ENCODE data around the gene NPAS2. TPM values are rescaled to one million over a fixed set of nuclear protein-coding genes. Genes with fewer than 3 reads are reported as not detected.

Gene NPAS2
- total RNA-seq = 10 to 100 TPM in 3 of 8 experiments, 1 to 10 TPM in 5; 1.6 to 35.0 (median 6.4) TPM

GRCh38 chr2:100819370-100820272, at the start of gene NPAS2:
TSS of gene NPAS2 (plus strand) at chr2:100820139. CDS start at chr2:100904755, 84,616 bp downstream.
- ATAC-seq (replicated peaks in 6 of 8) = peak; percentile 10 to 74 (median 64)
- H3K4me3 ChIP-seq = peak within 1 kb of the TSS; percentile 89 to 100 (median 94)
- no peak within 1 kb of the TSS for H3K27ac ChIP-seq
- H3K4me1 ChIP-seq (replicated peaks in 1 of 2) = no peaks in the 10 kb centered on the region
- WGBS, 10 experiments = 0% methylated on average over 2 of the region's 91 CpGs; no CpG with 5 or more reads in 9 of the 10 experiments
- in situ Hi-C loops (cut with MboI; ENCODE audit: low pct_unique_long_range_greater_than_20kb in 2 of 9, low sequenced_read_pairs in 9 of 9, unreplicated experiment in 9 of 9) = no loop called here

- Histone ChIP-seq H3K27ac (no peak overlapping the region), H3K4me3 (no peak overlapping the region), H3K4me1 (replicated peaks in 1 of 2) (peaks cover 14 to 26% of the 10 kb centered on the region in 2 donors)
- 78 to 100% (median 86%) methylated on average over 1 to 4 of the region's 4 CpGs; no CpG with 5 or more reads in 2 of the 10 experiments for WGBS, 10 experiments
- in situ Hi-C loops (cut with MboI; ENCODE audit: low pct_unique_long_range_greater_than_20kb in 2 of 9, low sequenced_read_pairs in 9 of 9, unreplicated experiment in 9 of 9) = no loop called here
- ATAC-seq (replicated peaks in 6 of 8) = no peak
Measured at GRCh38 chr2:100771125-100771524, 48.8 kb upstream of the NPAS2 start.

GRCh38 chr2:100773538-100773937, 46.4 kb upstream of the NPAS2 start:
- peaks cover 4 to 7% of the 10 kb centered on the region in 2 donors for H3K4me1 ChIP-seq (replicated peaks in 1 of 2)
- in situ Hi-C loops (cut with MboI; ENCODE audit: low pct_unique_long_range_greater_than_20kb in 2 of 9, low sequenced_read_pairs in 9 of 9, unreplicated experiment in 9 of 9) = no loop called here
- no peak overlapping the region for H3K27ac ChIP-seq
- WGBS, 10 experiments = 33 to 81% (median 65%) methylated on average over 1 to 4 of the region's 4 CpGs; no CpG with 5 or more reads in 3 of the 10 experiments
- no peak for ATAC-seq (replicated peaks in 6 of 8)
- H3K4me3 ChIP-seq = no peak overlapping the region

- no peak for ATAC-seq (replicated peaks in 6 of 8)
- no peak overlapping the region for H3K4me3 ChIP-seq
- H3K4me1 ChIP-seq (replicated peaks in 1 of 2) = peaks cover 2% of the 10 kb centered on the region in 2 donors
- in situ Hi-C loops (cut with MboI; ENCODE audit: low pct_unique_long_range_greater_than_20kb in 2 of 9, low sequenced_read_pairs in 9 of 9, unreplicated experiment in 9 of 9) = no loop called here
- H3K27ac ChIP-seq = no peak overlapping the region
Measured at GRCh38 chr2:100776445-100776844, 43.5 kb upstream of the NPAS2 start.

- in situ Hi-C loops (cut with MboI; ENCODE audit: low pct_unique_long_range_greater_than_20kb in 2 of 9, low sequenced_read_pairs in 9 of 9, unreplicated experiment in 9 of 9) = no loop called here
- H3K4me1 ChIP-seq (replicated peaks in 1 of 2) = peaks cover 0 to 11% of the 10 kb centered on the region in 2 donors
- H3K27ac ChIP-seq = no peak overlapping the region
- H3K4me3 ChIP-seq = no peak overlapping the region
- WGBS, 10 experiments = 45 to 88% (median 79%) methylated on average over 1 to 8 of the region's 12 CpGs; no CpG with 5 or more reads in 1 of the 10 experiments
- ATAC-seq (replicated peaks in 6 of 8) = no peak
Measured at GRCh38 chr2:100778637-100779450, 41.1 kb upstream of the NPAS2 start.

- H3K4me3 ChIP-seq = no peak overlapping the region
- in situ Hi-C loops (cut with MboI; ENCODE audit: low pct_unique_long_range_greater_than_20kb in 2 of 9, low sequenced_read_pairs in 9 of 9, unreplicated experiment in 9 of 9) = no loop called here
- peaks cover 0 to 9% of the 10 kb centered on the region in 2 donors for H3K4me1 ChIP-seq (replicated peaks in 1 of 2)
- 80 to 100% (median 93%) methylated on average over 1 to 2 of the region's 3 CpGs; no CpG with 5 or more reads in 3 of the 10 experiments for WGBS, 10 experiments
- ATAC-seq (replicated peaks in 6 of 8) = no peak
- no peak overlapping the region for H3K27ac ChIP-seq
Measured at GRCh38 chr2:100779908-100780202, 40.1 kb upstream of the NPAS2 start.

GRCh38 chr2:100780203-100781008, 39.5 kb upstream of the NPAS2 start:
- ATAC-seq (replicated peaks in 6 of 8) = no peak
- peaks cover 0 to 9% of the 10 kb centered on the region in 2 donors for H3K4me1 ChIP-seq (replicated peaks in 1 of 2)
- H3K4me3 ChIP-seq = no peak overlapping the region
- WGBS, 10 experiments = 40 to 100% (median 87%) methylated on average over 1 to 7 of the region's 8 CpGs; no CpG with 5 or more reads in 1 of the 10 experiments
- in situ Hi-C loops (cut with MboI; ENCODE audit: low pct_unique_long_range_greater_than_20kb in 2 of 9, low sequenced_read_pairs in 9 of 9, unreplicated experiment in 9 of 9) = no loop called here
- no peak overlapping the region for H3K27ac ChIP-seq

GRCh38 chr2:100781009-100781325, 39.0 kb upstream of the NPAS2 start:
- no peak overlapping the region for H3K27ac ChIP-seq
- 67 to 100% (median 100%) methylated on average over 1 of the region's 1 CpG; no CpG with 5 or more reads in 1 of the 10 experiments for WGBS, 10 experiments
- H3K4me3 ChIP-seq = no peak overlapping the region
- in situ Hi-C loops (cut with MboI; ENCODE audit: low pct_unique_long_range_greater_than_20kb in 2 of 9, low sequenced_read_pairs in 9 of 9, unreplicated experiment in 9 of 9) = no loop called here
- no peak for ATAC-seq (replicated peaks in 6 of 8)
- H3K4me1 ChIP-seq (replicated peaks in 1 of 2) = peaks cover 0 to 9% of the 10 kb centered on the region in 2 donors

- WGBS, 10 experiments = 79 to 100% (median 96%) methylated on average over 1 to 10 of the region's 12 CpGs
- H3K4me3 ChIP-seq = no peak overlapping the region
- H3K4me1 ChIP-seq (replicated peaks in 1 of 2) = peaks cover 0 to 9% of the 10 kb centered on the region in 2 donors
- no peak for ATAC-seq (replicated peaks in 6 of 8)
- in situ Hi-C loops (cut with MboI; ENCODE audit: low pct_unique_long_range_greater_than_20kb in 2 of 9, low sequenced_read_pairs in 9 of 9, unreplicated experiment in 9 of 9) = no loop called here
- no peak overlapping the region for H3K27ac ChIP-seq
Measured at GRCh38 chr2:100781523-100782379, 38.2 kb upstream of the NPAS2 start.

- Histone ChIP-seq H3K4me3 (no peak overlapping the region), H3K27ac (no peak overlapping the region), H3K4me1 (replicated peaks in 1 of 2) (peaks cover 0 to 9% of the 10 kb centered on the region in 2 donors)
- in situ Hi-C loops (cut with MboI; ENCODE audit: low pct_unique_long_range_greater_than_20kb in 2 of 9, low sequenced_read_pairs in 9 of 9, unreplicated experiment in 9 of 9) = no loop called here
- peak in 5 of 8 experiments; percentile 45 to 72 (median 58) for ATAC-seq (replicated peaks in 6 of 8)
- WGBS, 10 experiments = 20 to 90% (median 55%) methylated on average over 1 to 2 of the region's 6 CpGs; no CpG with 5 or more reads in 6 of the 10 experiments
Measured at GRCh38 chr2:100782380-100782878, 37.5 kb upstream of the NPAS2 start.

- H3K4me1 ChIP-seq (replicated peaks in 1 of 2) = peaks cover 0 to 9% of the 10 kb centered on the region in 2 donors
- 14 to 90% (median 67%) methylated on average over 1 to 3 of the region's 3 CpGs; no CpG with 5 or more reads in 3 of the 10 experiments for WGBS, 10 experiments
- H3K27ac ChIP-seq = no peak overlapping the region
- no peak overlapping the region for H3K4me3 ChIP-seq
- no peak for ATAC-seq (replicated peaks in 6 of 8)
- in situ Hi-C loops (cut with MboI; ENCODE audit: low pct_unique_long_range_greater_than_20kb in 2 of 9, low sequenced_read_pairs in 9 of 9, unreplicated experiment in 9 of 9) = no loop called here
Measured at GRCh38 chr2:100783987-100784386, 36.0 kb upstream of the NPAS2 start.

- Histone ChIP-seq H3K4me3 (no peak overlapping the region), H3K4me1 (replicated peaks in 1 of 2) (peaks cover 0 to 9% of the 10 kb centered on the region in 2 donors), H3K27ac (no peak overlapping the region)
- WGBS, 10 experiments = 60 to 88% (median 77%) methylated on average over 1 to 7 of the region's 8 CpGs; no CpG with 5 or more reads in 1 of the 10 experiments
- ATAC-seq (replicated peaks in 6 of 8) = peak in 1 of 8 experiments; percentile 26
- in situ Hi-C loops (cut with MboI; ENCODE audit: low pct_unique_long_range_greater_than_20kb in 2 of 9, low sequenced_read_pairs in 9 of 9, unreplicated experiment in 9 of 9) = no loop called here
Measured at GRCh38 chr2:100784681-100785080, 35.3 kb upstream of the NPAS2 start.
